HEK293 (cell line): ENCODE results near the gene NUDT5.

Experiments
- CTCF ChIA-PET: fragments of 350-600 bp; formaldehyde crosslinking; extraction: SDS; loops from one replicate; lab custom pipeline; 2021; ENCODE audit warnings: antibody characterized with exemption; lab: Yijun Ruan, JAX
- POLR2A ChIA-PET: fragments of 300-600 bp; formaldehyde crosslinking; extraction: SDS; loops from one replicate; lab custom pipeline; 2020; ENCODE audit warnings: antibody characterized with exemption, inconsistent platforms; lab: Yijun Ruan, JAX
- H3K27ac ChIP-seq: fragments of 200-500 bp; sonication (Bioruptor generic); 2 replicates; pipeline ENCODE4 v1.5.1; 2014; ENCODE audit warnings: low read depth, low read length, control low read depth, inconsistent platforms; ENCODE audit errors: extremely low read depth
- H3K36me3 ChIP-seq, 2 experiments: fragments of 200-500 bp in 1 of 2; sonication (Bioruptor generic) in 1 of 2; 1 replicate in 1 of 2; 2 replicates in 1 of 2; pipeline ENCODE4 v1.5.1; 2014 to 2017; ENCODE audit warnings: inconsistent platforms in 2 of 2, low read length in 2 of 2; ENCODE audit not compliant: control insufficient read depth in 2 of 2, insufficient read depth in 1 of 2
- H3K4me1 ChIP-seq: fragments of 200-500 bp; sonication (Bioruptor generic); 2 replicates; pipeline ENCODE4 v1.5.1; 2014; ENCODE audit warnings: mild to moderate bottlenecking, low read length, inconsistent platforms; ENCODE audit not compliant: control insufficient read depth, insufficient read depth
- H3K4me3 ChIP-seq: 2 replicates; pipeline ENCODE4 v1.5.1; 2011; ENCODE audit warnings: low read depth, mild to moderate bottlenecking, control low read depth, low read length, moderate library complexity
- H3K9me3 ChIP-seq: fragments of 200-500 bp; sonication (Bioruptor generic); 2 replicates; pipeline ENCODE4 v1.5.1; 2014; ENCODE audit warnings: low read depth, low read length, inconsistent platforms; ENCODE audit not compliant: control insufficient read depth, insufficient read depth
- FEZF1 ChIP-seq: fragments of 450-650 bp; formaldehyde crosslinking; IDR thresholded peaks from 2 replicates; pipeline ENCODE4 v1.5.1; 2016; ENCODE audit warnings: missing biosample characterization, missing genetic modification characterization
- HOXA7 ChIP-seq: sonication (generic); formaldehyde crosslinking; IDR thresholded peaks from 2 replicates; pipeline ENCODE4 v1.8.1; 2022; ENCODE audit warnings: missing genetic modification reagents, borderline replicate concordance
- KLF1 ChIP-seq: fragments of 450-650 bp; formaldehyde crosslinking; IDR thresholded peaks from 2 replicates; pipeline ENCODE4 v1.5.1; 2016; ENCODE audit warnings: missing biosample characterization, missing genetic modification characterization
- REPIN1 ChIP-seq: fragments of 450-650 bp; formaldehyde crosslinking; IDR thresholded peaks from 2 replicates; pipeline ENCODE4 v1.5.1; 2017; ENCODE audit warnings: missing biosample characterization, missing genetic modification characterization, low read depth
- SP7 ChIP-seq: fragments of 450-650 bp; formaldehyde crosslinking; IDR thresholded peaks from 2 replicates; pipeline ENCODE4 v1.5.1; 2016; ENCODE audit warnings: missing biosample characterization, missing genetic modification characterization
- ZBTB1 ChIP-seq: fragments of 450-650 bp; formaldehyde crosslinking; IDR thresholded peaks from 2 replicates; pipeline ENCODE4 v1.5.1; 2016; ENCODE audit warnings: missing biosample characterization, missing genetic modification characterization
- ZBTB26 ChIP-seq: fragments of 450-650 bp; formaldehyde crosslinking; optimal IDR thresholded peaks from 2 replicates; pipeline ENCODE3; 2016; ENCODE audit warnings: missing biosample characterization, mild to moderate bottlenecking, missing genetic modification characterization
- ZFP69B ChIP-seq: fragments of 450-650 bp; formaldehyde crosslinking; IDR thresholded peaks from 2 replicates; pipeline ENCODE4 v1.5.1; 2016; ENCODE audit warnings: missing biosample characterization, missing genetic modification characterization
- ZNF114 ChIP-seq: fragments of 450-650 bp; formaldehyde crosslinking; IDR thresholded peaks from 2 replicates; pipeline ENCODE4 v1.5.0; 2017; ENCODE audit warnings: missing biosample characterization, missing genetic modification characterization
- ZNF121 ChIP-seq: fragments of 450-650 bp; formaldehyde crosslinking; IDR thresholded peaks from 2 replicates; pipeline ENCODE4 v1.5.1; 2016; ENCODE audit warnings: missing biosample characterization, missing genetic modification characterization
- ZNF157 ChIP-seq: fragments of 450-650 bp; formaldehyde crosslinking; IDR thresholded peaks from 2 replicates; pipeline ENCODE4 v1.5.1; 2016; ENCODE audit warnings: missing biosample characterization, missing genetic modification characterization
- ZNF16 ChIP-seq: fragments of 450-650 bp; formaldehyde crosslinking; IDR thresholded peaks from 2 replicates; pipeline ENCODE4 v1.5.1; 2016; ENCODE audit warnings: low read depth, missing biosample characterization, missing genetic modification characterization
- ZNF184 ChIP-seq: fragments of 450-650 bp; IDR thresholded peaks from 2 replicates; pipeline ENCODE4 v1.5.1; 2018; ENCODE audit warnings: missing biosample characterization, mild to moderate bottlenecking, missing genetic modification characterization
- ZNF19 ChIP-seq: fragments of 450-650 bp; formaldehyde crosslinking; IDR thresholded peaks from 2 replicates; pipeline ENCODE4; 2016; ENCODE audit warnings: missing biosample characterization, missing genetic modification characterization, low read depth
- ZNF214 ChIP-seq: fragments of 450-650 bp; formaldehyde crosslinking; IDR thresholded peaks from 2 replicates; pipeline ENCODE4 v1.5.1; 2017; ENCODE audit warnings: missing biosample characterization, mild to moderate bottlenecking, missing genetic modification characterization, borderline replicate concordance
- ZNF221 ChIP-seq: fragments of 450-650 bp; formaldehyde crosslinking; IDR thresholded peaks from 2 replicates; pipeline ENCODE4 v1.5.1; 2017; ENCODE audit warnings: missing biosample characterization, missing genetic modification characterization, borderline replicate concordance
- ZNF311 ChIP-seq: fragments of 450-650 bp; formaldehyde crosslinking; IDR thresholded peaks from 2 replicates; pipeline ENCODE4 v1.5.1; 2017; ENCODE audit warnings: missing biosample characterization, missing genetic modification characterization, borderline replicate concordance
- ZNF324 ChIP-seq: fragments of 450-650 bp; formaldehyde crosslinking; IDR thresholded peaks from 2 replicates; pipeline ENCODE4 v1.5.1; 2016; ENCODE audit warnings: missing biosample characterization, missing genetic modification characterization
- ZNF341 ChIP-seq: fragments of 450-650 bp; formaldehyde crosslinking; IDR thresholded peaks from 2 replicates; pipeline ENCODE4; 2016; ENCODE audit warnings: low read depth, missing biosample characterization, missing genetic modification characterization
- ZNF37A ChIP-seq: fragments of 450-650 bp; IDR thresholded peaks from 2 replicates; pipeline ENCODE4 v1.5.1; 2018; ENCODE audit warnings: missing biosample characterization, missing genetic modification characterization
- ZNF391 ChIP-seq: fragments of 450-650 bp; formaldehyde crosslinking; IDR thresholded peaks from 2 replicates; pipeline ENCODE4 v1.5.1; 2016; ENCODE audit warnings: low read depth, missing biosample characterization, missing genetic modification characterization, borderline replicate concordance
- ZNF521 ChIP-seq: fragments of 450-650 bp; formaldehyde crosslinking; IDR thresholded peaks from 2 replicates; pipeline ENCODE4 v1.5.1; 2017; ENCODE audit warnings: missing biosample characterization, mild to moderate bottlenecking, missing genetic modification characterization
- ZNF529 ChIP-seq: fragments of 450-650 bp; formaldehyde crosslinking; IDR thresholded peaks from 2 replicates; pipeline ENCODE4 v1.5.1; 2017; ENCODE audit warnings: missing genetic modification characterization, missing biosample characterization; ENCODE audit not compliant: insufficient replicate concordance
- ZNF558 ChIP-seq: fragments of 450-650 bp; formaldehyde crosslinking; IDR thresholded peaks from 2 replicates; pipeline ENCODE4 v1.5.1; 2016; ENCODE audit warnings: missing biosample characterization, missing genetic modification characterization
- ZNF561 ChIP-seq: fragments of 450-650 bp; IDR thresholded peaks from 2 replicates; pipeline ENCODE4 v1.5.1; 2018; ENCODE audit warnings: missing biosample characterization, missing genetic modification characterization, borderline replicate concordance
- ZNF626 ChIP-seq: fragments of 450-650 bp; sonication (Bioruptor Pico); formaldehyde crosslinking; IDR thresholded peaks from 2 replicates; pipeline ENCODE4 v1.5.1; 2018; ENCODE audit warnings: missing biosample characterization, missing genetic modification characterization, inconsistent platforms
- ZNF768 ChIP-seq: fragments of 450-650 bp; formaldehyde crosslinking; IDR thresholded peaks from 2 replicates; pipeline ENCODE4 v1.5.1; 2018; ENCODE audit warnings: missing biosample characterization, mild to moderate bottlenecking, missing genetic modification characterization
- ZSCAN4 ChIP-seq: fragments of 450-650 bp; formaldehyde crosslinking; IDR thresholded peaks from 2 replicates; pipeline ENCODE4 v1.5.1; 2017; ENCODE audit warnings: missing biosample characterization, missing genetic modification characterization
- ZXDB ChIP-seq: fragments of 450-650 bp; formaldehyde crosslinking; IDR thresholded peaks from 2 replicates; pipeline ENCODE4 v1.5.1; 2016; ENCODE audit warnings: missing biosample characterization, missing genetic modification characterization

Gene NUDT5

DNA sequence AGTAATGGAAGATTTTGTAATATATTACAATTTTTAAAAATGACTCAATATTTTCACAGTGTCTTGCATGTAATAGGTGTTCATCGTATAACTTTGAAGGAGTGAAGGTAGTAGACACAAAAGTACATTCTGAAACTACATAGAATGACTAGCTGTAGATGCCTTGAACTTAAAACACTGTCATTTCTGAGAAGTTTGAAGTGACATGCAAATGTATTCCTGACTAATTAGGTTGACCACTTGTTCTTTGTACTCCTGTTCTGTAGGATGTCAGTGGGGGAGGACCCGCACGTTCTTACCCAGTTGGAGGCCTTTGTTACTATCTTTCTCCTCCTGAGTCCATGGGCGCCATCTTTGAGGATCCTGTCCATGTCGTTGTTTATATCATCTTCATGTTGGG, 35.0 kb downstream of the NUDT5 start (continued):
- TF ChIP-seq ZNF324 (tag by site-specific recombination): no peak
- TF ChIP-seq HOXA7: no peak
- no peak for TF ChIP-seq ZNF221
- TF ChIP-seq KLF1 (tag by site-specific recombination): no peak
- no peak for TF ChIP-seq ZNF214 (tag by site-specific recombination)

- Histone ChIP-seq H3K36me3 (peaks cover 46 to 85% of the 10 kb centered on the region in 2 experiments), H3K4me1 (no peaks in the 10 kb centered on the region), H3K27ac (no peak overlapping the region), H3K4me3 (no peak overlapping the region)
- POLR2A ChIA-PET: interaction anchor here (0.7 kb wide), 1 partner anchor 14 kb away, joined by 4 read pairs; no protein-coding TSS in a partner anchor
- no peak for TF ChIP-seq ZFP69B (tag by site-specific recombination)
- TF ChIP-seq ZXDB (tag by site-specific recombination): no peak
- TF ChIP-seq ZNF558: no peak
- TF ChIP-seq ZNF114 (tag by site-specific recombination): no peak
- TF ChIP-seq ZNF37A: no peak
- TF ChIP-seq SP7 (tag by site-specific recombination): no peak
- no peak for TF ChIP-seq REPIN1 (tag by site-specific recombination)
- TF ChIP-seq ZNF529: no peak
- TF ChIP-seq ZNF184 (tag by site-specific recombination): no peak
- TF ChIP-seq ZNF324 (tag by site-specific recombination): no peak
- TF ChIP-seq ZNF311 (tag by site-specific recombination): no peak
- TF ChIP-seq ZNF121: no peak
- no peak for TF ChIP-seq ZNF341
- TF ChIP-seq ZNF221: no peak
- TF ChIP-seq ZNF626 (tag by site-specific recombination): no peak
- TF ChIP-seq, all 188 proteins: peak for 0
- H3K9me3 ChIP-seq: no peaks in the 10 kb centered on the region
- CTCF ChIA-PET: interaction anchor here (0.5 kb wide), 1 partner anchor 1142 kb away, joined by 3 read pairs; no protein-coding TSS in a partner anchor
These were observed 37.6 kb downstream of the NUDT5 start for GRCh38 chr10:12158111-12158510.

- Histone ChIP-seq H3K9me3 (no peaks in the 10 kb centered on the region), H3K27ac (no peak overlapping the region), H3K4me1 (no peaks in the 10 kb centered on the region), H3K36me3 (peaks cover 38 to 78% of the 10 kb centered on the region in 2 experiments), H3K4me3 (no peak overlapping the region)
- ChIA-PET POLR2A (no interaction called here), CTCF (no interaction called here)
- TF ChIP-seq ZNF391: no peak
- TF ChIP-seq ZNF16: no peak
- TF ChIP-seq ZNF626 (tag by site-specific recombination): no peak
- TF ChIP-seq ZNF37A: no peak
- TF ChIP-seq ZNF157 (tag by site-specific recombination): no peak
- no peak for TF ChIP-seq ZBTB26
- TF ChIP-seq ZNF521 (tag by site-specific recombination): no peak
- no peak for TF ChIP-seq ZBTB1 (tag by site-specific recombination)
- TF ChIP-seq ZNF768 (tag by site-specific recombination): no peak
- no peak for TF ChIP-seq FEZF1 (tag by site-specific recombination)
- no peak for TF ChIP-seq ZNF19 (tag by site-specific recombination)
- TF ChIP-seq ZSCAN4 (tag by site-specific recombination): no peak
- TF ChIP-seq ZNF561: no peak
These were observed 39.1 kb downstream of the NUDT5 start for GRCh38 chr10:12156367-12157123.
